Prostate gland (tissue), 2 donors: ENCODE results near the gene ALDH1B1.

ENCODE experiments used
- CTCF ChIP-seq, 4 experiments: fragments of 200-600 bp in 2 of 4; fragments of 450-650 bp in 2 of 4; sonication (generic) in 2 of 4; IDR thresholded peaks; 1 replicate in 3 of 4; 2 replicates in 1 of 4; pipeline ENCODE4 v1.5.1; 2016 to 2019; ENCODE audit warnings: antibody characterized with exemption in 4 of 4, mild to moderate bottlenecking in 2 of 4, moderate library complexity in 2 of 4
- POLR2A ChIP-seq: fragments of 450-650 bp; IDR thresholded peaks from one replicate; pipeline ENCODE4 v1.6.1; 2016; ENCODE audit warnings: antibody characterized with exemption, mild to moderate bottlenecking

- TF ChIP-seq CTCF (IDR thresholded peaks at IDR 0.05) (no peak), POLR2A (no peak)
Observed at GRCh38 chr9:38440516-38440915, 48.0 kb downstream of the ALDH1B1 start.
